Common myeloid progenitor, CD34-positive (primary cell): Measurements from ENCODE around the gene EGFL7.

Source experiments
- CTCF ChIA-PET: fragments of 350-600 bp; sonication (Branson Sonifier 250); formaldehyde crosslinking; loops from one replicate; lab custom pipeline; 2021; ENCODE audit warnings: antibody characterized with exemption; lab: Charles Lee
- POLR2A ChIA-PET: fragments of 350-600 bp; sonication (Branson Sonifier 250); formaldehyde crosslinking; loops from one replicate; lab custom pipeline; 2021; ENCODE audit warnings: antibody characterized with exemption; lab: Charles Lee
- DNase-seq, 3 donors: peaks; one replicate each; pipeline versions ENCODE4 v3.0.0 to v3.0.0-alpha.2; 2013
- H3K27ac ChIP-seq, 2 experiments: 1 replicate in 1 of 2; 2 replicates in 1 of 2; pipeline ENCODE4 v1.7.0; 2013; ENCODE audit warnings: inconsistent platforms in 2 of 2, low read length in 2 of 2, mild to moderate bottlenecking in 2 of 2, low read depth in 1 of 2, moderate library complexity in 1 of 2; ENCODE audit not compliant: severe bottlenecking in 2 of 2, insufficient read depth in 1 of 2, poor library complexity in 1 of 2
- H3K27me3 ChIP-seq, 5 experiments: replicated peaks in 2 of 5; 1 replicate in 3 of 5; 2 replicates in 2 of 5; pipeline versions ENCODE4 v1.6.1 to v1.7.0; 2013; ENCODE audit warnings: low read length in 4 of 5, mild to moderate bottlenecking in 2 of 5, moderate library complexity in 2 of 5, inconsistent platforms in 1 of 5; ENCODE audit not compliant: insufficient read depth in 5 of 5, control insufficient read depth in 4 of 5
- H3K36me3 ChIP-seq, 4 experiments: 1 replicate in 2 of 4; 2 replicates in 2 of 4; pipeline versions ENCODE4 v1.6.1 to v1.7.0; 2013; ENCODE audit warnings: low read length in 3 of 4, control low read depth in 1 of 4, mild to moderate bottlenecking in 1 of 4; ENCODE audit not compliant: control insufficient read depth in 4 of 4, insufficient read depth in 4 of 4
- H3K4me1 ChIP-seq, 4 experiments: 1 replicate in 3 of 4; 2 replicates in 1 of 4; pipeline versions ENCODE4 v1.6.1 to v1.7.1; 2013; ENCODE audit warnings: low read length in 3 of 4, mild to moderate bottlenecking in 3 of 4, control low read depth in 1 of 4, inconsistent platforms in 1 of 4, moderate library complexity in 1 of 4; ENCODE audit not compliant: control insufficient read depth in 4 of 4, insufficient read depth in 4 of 4; ENCODE audit errors: control extremely low read depth in 1 of 4
- H3K4me3 ChIP-seq, 7 experiments: 1 replicate in 4 of 7; 2 replicates in 3 of 7; pipeline versions ENCODE4 v1.5.1 to v1.7.0; 2013; ENCODE audit warnings: mild to moderate bottlenecking in 7 of 7, low read length in 6 of 7, moderate library complexity in 6 of 7, inconsistent platforms in 2 of 7, low read depth in 2 of 7, control low read depth in 1 of 7; ENCODE audit not compliant: insufficient read depth in 4 of 7, control insufficient read depth in 1 of 7; ENCODE audit errors: extremely low read depth in 1 of 7
- H3K9me3 ChIP-seq, 5 experiments: 1 replicate in 4 of 5; 2 replicates in 1 of 5; pipeline versions ENCODE4 v1.6.1 to v1.7.1; 2013; ENCODE audit warnings: low read length in 4 of 5, mild to moderate bottlenecking in 2 of 5, inconsistent platforms in 1 of 5, low read depth in 1 of 5, moderate library complexity in 1 of 5; ENCODE audit not compliant: control insufficient read depth in 4 of 5, insufficient read depth in 2 of 5; ENCODE audit errors: control extremely low read depth in 1 of 5
- WGBS: methylation state at CpG from one replicate; pipeline ENCODE4 v1.1.5; 2013; ENCODE audit not compliant: insufficient coverage; 5-methylcytosine and 5-hydroxymethylcytosine counted together

Gene EGFL7

GRCh38 chr9:136650021-136650420 lies 12.7 kb upstream of the EGFL7 start:
- POLR2A ChIA-PET = interaction anchor here (0.6 to 9.6 kb wide), 3 partner anchors 10 to 120 kb away, joined by 3 to 406 read pairs (median 3); partner anchors contain the start of gene EGFL7
- no peaks in the 10 kb centered on the region for H3K27me3 ChIP-seq
- peak overlapping the region in 1 of 2 experiments; percentile 40 for H3K27ac ChIP-seq
- no peak overlapping the region for H3K4me3 ChIP-seq
- CTCF ChIA-PET = interaction anchor here (1.2 to 11.8 kb wide), 2 partner anchors 10 to 24 kb away, joined by 3 to 194 read pairs; partner anchors contain the start of gene EGFL7
- WGBS = 96% methylated on average over 5 of the region's 8 CpGs
- no peaks in the 10 kb centered on the region for H3K36me3 ChIP-seq
- no peak for DNase-seq
- peaks cover 0 to 94% (median 76%) of the 10 kb centered on the region in 4 experiments for H3K4me1 ChIP-seq
- H3K9me3 ChIP-seq = no peaks in the 10 kb centered on the region

GRCh38 chr9:136650648-136651047 lies 12.1 kb upstream of the EGFL7 start:
- Histone ChIP-seq H3K9me3 (no peaks in the 10 kb centered on the region), H3K27ac (peak overlapping the region; percentile 5 to 40), H3K4me3 (no peak overlapping the region), H3K4me1 (peaks cover 0 to 94% (median 76%) of the 10 kb centered on the region in 4 experiments), H3K27me3 (no peaks in the 10 kb centered on the region), H3K36me3 (no peaks in the 10 kb centered on the region)
- 40% methylated on average over 10 of the region's 10 CpGs for WGBS
- ChIA-PET CTCF (interaction anchor here (1.2 to 11.8 kb wide), 2 partner anchors 10 to 16 kb away, joined by 3 to 194 read pairs; partner anchors contain the start of gene EGFL7), POLR2A (interaction anchor here (0.7 to 9.6 kb wide), 3 partner anchors 10 to 121 kb away, joined by 3 to 406 read pairs (median 3); partner anchors contain the start of gene EGFL7)
- DNase-seq = peak in 2 of 3 donors; percentile 86 to 89

- Histone ChIP-seq H3K4me1 (peaks cover 0 to 94% (median 76%) of the 10 kb centered on the region in 4 experiments), H3K9me3 (no peaks in the 10 kb centered on the region), H3K27me3 (no peaks in the 10 kb centered on the region), H3K27ac (no peak overlapping the region), H3K4me3 (no peak overlapping the region), H3K36me3 (no peaks in the 10 kb centered on the region)
- ChIA-PET POLR2A (interaction anchor here (9.6 kb wide), 1 partner anchor 9 kb away, joined by 406 read pairs; the partner anchor contains the start of gene EGFL7), CTCF (interaction anchor here (1.1 to 11.8 kb wide), 4 partner anchors 8 to 119 kb away, joined by 3 to 194 read pairs (median 3); partner anchors contain the start of gene EGFL7)
- DNase-seq = no peak
- WGBS = 92% methylated on average over 8 of the region's 11 CpGs
Observed at GRCh38 chr9:136651860-136652259, 10.9 kb upstream of the EGFL7 start.

GRCh38 chr9:136653323-136654079 lies 9.2 kb upstream of the EGFL7 start:
- peak overlapping the region in 1 of 7 experiments; percentile 19 for H3K4me3 ChIP-seq
- H3K27ac ChIP-seq = peak overlapping the region in 1 of 2 experiments; percentile 34
- DNase-seq = peak in 2 of 3 donors; percentile 72 to 80
- CTCF ChIA-PET = interaction anchor here (1.2 to 1.6 kb wide), 2 partner anchors 8 to 60 kb away, joined by 4 to 5 read pairs; no protein-coding TSS in a partner anchor
- H3K9me3 ChIP-seq = no peaks in the 10 kb centered on the region
- POLR2A ChIA-PET = interaction anchor here (0.6 to 5.3 kb wide), 4 partner anchors 9 to 96 kb away, joined by 3 to 48 read pairs (median 4); no protein-coding TSS in a partner anchor
- peaks cover 0 to 94% (median 82%) of the 10 kb centered on the region in 4 experiments for H3K4me1 ChIP-seq
- no peaks in the 10 kb centered on the region for H3K27me3 ChIP-seq
- no peaks in the 10 kb centered on the region for H3K36me3 ChIP-seq
- 76% methylated on average over 27 of the region's 43 CpGs for WGBS

- POLR2A ChIA-PET = interaction anchor here (1.0 to 11.6 kb wide), 5 partner anchors 8 to 122 kb away, joined by 3 to 406 read pairs (median 28); no protein-coding TSS in a partner anchor
- peak overlapping the region in 3 of 7 experiments; percentile 36 to 94 (median 88) for H3K4me3 ChIP-seq
- peak overlapping the region; percentile 83 to 93 for H3K27ac ChIP-seq
- peak in 1 of 3 donors; percentile 47 for DNase-seq
- CTCF ChIA-PET = interaction anchor here (1.1 to 12.1 kb wide), 2 partner anchors 9 to 23 kb away, joined by 3 to 194 read pairs; no protein-coding TSS in a partner anchor
- H3K9me3 ChIP-seq = no peaks in the 10 kb centered on the region
- no peaks in the 10 kb centered on the region for H3K27me3 ChIP-seq
- WGBS = 64% methylated on average over 14 of the region's 15 CpGs
- no peaks in the 10 kb centered on the region for H3K36me3 ChIP-seq
- H3K4me1 ChIP-seq = peaks cover 0 to 94% (median 78%) of the 10 kb centered on the region in 4 experiments
Observed at GRCh38 chr9:136654820-136655535, 7.7 kb upstream of the EGFL7 start.

GRCh38 chr9:136655536-136656182 lies 7.1 kb upstream of the EGFL7 start:
- no peaks in the 10 kb centered on the region for H3K27me3 ChIP-seq
- CTCF ChIA-PET = interaction anchor here (1.1 to 12.1 kb wide), 9 partner anchors 9 to 170 kb away, joined by 3 to 194 read pairs (median 6); no protein-coding TSS in a partner anchor
- no peaks in the 10 kb centered on the region for H3K36me3 ChIP-seq
- WGBS = 3% methylated on average over 15 of the region's 18 CpGs
- peak; percentile 94 to 98 (median 97) for DNase-seq
- H3K4me1 ChIP-seq = peaks cover 0 to 93% (median 77%) of the 10 kb centered on the region in 4 experiments
- no peaks in the 10 kb centered on the region for H3K9me3 ChIP-seq
- POLR2A ChIA-PET = interaction anchor here (0.8 to 11.6 kb wide), 10 partner anchors 8 to 172 kb away, joined by 3 to 406 read pairs (median 10); partner anchors contain the start of gene NOTCH1
- H3K4me3 ChIP-seq = peak overlapping the region in 4 of 7 experiments; percentile 88 to 94 (median 90)
- H3K27ac ChIP-seq = peak overlapping the region; percentile 93
